IPS-15b (cell line): ENCODE results near the gene SDCCAG8.

ENCODE experiments used
- H3K27me3 ChIP-seq: one replicate; pipeline ENCODE4 v1.6.1; 2013; ENCODE audit warnings: low read length; ENCODE audit not compliant: control insufficient read depth, insufficient read depth
- H3K36me3 ChIP-seq: one replicate; pipeline ENCODE4 v1.6.1; 2013; ENCODE audit warnings: low read length; ENCODE audit not compliant: control insufficient read depth, insufficient read depth
- H3K4me1 ChIP-seq: one replicate; pipeline ENCODE4 v1.6.1; 2013; ENCODE audit warnings: mild to moderate bottlenecking, low read length; ENCODE audit not compliant: control insufficient read depth, insufficient read depth
- H3K4me3 ChIP-seq: one replicate; pipeline ENCODE4 v1.5.1; 2013; ENCODE audit warnings: low read depth, low read length
- H3K9ac ChIP-seq: one replicate; pipeline ENCODE4 v1.6.1; 2013; ENCODE audit warnings: low read depth, mild to moderate bottlenecking, low read length
- H3K9me3 ChIP-seq: one replicate; pipeline ENCODE4 v1.6.1; 2013; ENCODE audit warnings: mild to moderate bottlenecking, low read length; ENCODE audit not compliant: control insufficient read depth, insufficient read depth

The SDCCAG8 gene

GRCh38 chr1:243269461-243269801, 13.6 kb downstream of the SDCCAG8 start:
- Histone ChIP-seq H3K4me3 (no peak overlapping the region), H3K9me3 (no peaks in the 10 kb centered on the region), H3K27me3 (no peaks in the 10 kb centered on the region), H3K36me3 (no peaks in the 10 kb centered on the region), H3K4me1 (no peaks in the 10 kb centered on the region), H3K9ac (no peak overlapping the region)

- H3K4me1 ChIP-seq, result no peaks in the 10 kb centered on the region
These were observed 14.4 kb downstream of the SDCCAG8 start for GRCh38 chr1:243270097-243270864.

GRCh38 chr1:243271996-243272395, 16.2 kb downstream of the SDCCAG8 start:
- Histone ChIP-seq H3K4me1 (no peaks in the 10 kb centered on the region), H3K36me3 (no peaks in the 10 kb centered on the region), H3K4me3 (no peak overlapping the region), H3K9me3 (no peaks in the 10 kb centered on the region), H3K27me3 (no peaks in the 10 kb centered on the region), H3K9ac (no peak overlapping the region)

More at GRCh38 chr1:243270097-243270864, 14.4 kb downstream of the SDCCAG8 start:
- Histone ChIP-seq H3K4me3 (no peak overlapping the region), H3K9ac (no peak overlapping the region), H3K36me3 (no peaks in the 10 kb centered on the region), H3K27me3 (no peaks in the 10 kb centered on the region), H3K9me3 (no peaks in the 10 kb centered on the region)

GRCh38 chr1:243272401-243272800, 16.6 kb downstream of the SDCCAG8 start:
- H3K9me3 ChIP-seq, result no peaks in the 10 kb centered on the region
- H3K36me3 ChIP-seq, result no peaks in the 10 kb centered on the region
- no peak overlapping the region for H3K9ac ChIP-seq
- no peak overlapping the region for H3K4me3 ChIP-seq
- H3K27me3 ChIP-seq, result no peaks in the 10 kb centered on the region
- no peaks in the 10 kb centered on the region for H3K4me1 ChIP-seq

GRCh38 chr1:243273506-243273905, 17.7 kb downstream of the SDCCAG8 start:
- H3K4me3 ChIP-seq, result no peak overlapping the region
- no peaks in the 10 kb centered on the region for H3K27me3 ChIP-seq
- H3K36me3 ChIP-seq, result no peaks in the 10 kb centered on the region
- H3K9me3 ChIP-seq, result no peaks in the 10 kb centered on the region
- no peaks in the 10 kb centered on the region for H3K4me1 ChIP-seq
- no peak overlapping the region for H3K9ac ChIP-seq

- Histone ChIP-seq H3K4me3 (no peak overlapping the region), H3K9me3 (no peaks in the 10 kb centered on the region), H3K4me1 (no peaks in the 10 kb centered on the region), H3K27me3 (no peaks in the 10 kb centered on the region), H3K9ac (no peak overlapping the region), H3K36me3 (no peaks in the 10 kb centered on the region)
These were observed 18.1 kb downstream of the SDCCAG8 start for GRCh38 chr1:243273945-243274344.

- Histone ChIP-seq H3K4me3 (no peak overlapping the region), H3K9me3 (no peaks in the 10 kb centered on the region), H3K27me3 (no peaks in the 10 kb centered on the region), H3K36me3 (no peaks in the 10 kb centered on the region), H3K4me1 (no peaks in the 10 kb centered on the region), H3K9ac (no peak overlapping the region)
These were observed 19.5 kb downstream of the SDCCAG8 start for GRCh38 chr1:243275316-243275715.

GRCh38 chr1:243280571-243281129, 24.8 kb downstream of the SDCCAG8 start:
- Histone ChIP-seq H3K4me3 (no peak overlapping the region), H3K9ac (no peak overlapping the region), H3K27me3 (no peaks in the 10 kb centered on the region), H3K4me1 (no peaks in the 10 kb centered on the region), H3K9me3 (no peaks in the 10 kb centered on the region), H3K36me3 (no peaks in the 10 kb centered on the region)

GRCh38 chr1:243281672-243282071, 25.8 kb downstream of the SDCCAG8 start:
- Histone ChIP-seq H3K4me3 (no peak overlapping the region), H3K9me3 (no peaks in the 10 kb centered on the region)

GRCh38 chr1:243286409-243287122, 30.7 kb downstream of the SDCCAG8 start:
- Histone ChIP-seq H3K4me3 (no peak overlapping the region), H3K9me3 (no peaks in the 10 kb centered on the region), H3K4me1 (no peaks in the 10 kb centered on the region), H3K36me3 (no peaks in the 10 kb centered on the region), H3K27me3 (no peaks in the 10 kb centered on the region), H3K9ac (no peak overlapping the region)

More at GRCh38 chr1:243281672-243282071, 25.8 kb downstream of the SDCCAG8 start:
- Histone ChIP-seq H3K27me3 (no peaks in the 10 kb centered on the region), H3K36me3 (no peaks in the 10 kb centered on the region), H3K4me1 (no peaks in the 10 kb centered on the region), H3K9ac (no peak overlapping the region)

- Histone ChIP-seq H3K4me3 (no peak overlapping the region), H3K9ac (no peak overlapping the region), H3K4me1 (no peaks in the 10 kb centered on the region), H3K36me3 (no peaks in the 10 kb centered on the region), H3K9me3 (no peaks in the 10 kb centered on the region), H3K27me3 (no peaks in the 10 kb centered on the region)
These were observed 31.3 kb downstream of the SDCCAG8 start for GRCh38 chr1:243287123-243287460.

GRCh38 chr1:243287652-243288051, 31.8 kb downstream of the SDCCAG8 start:
- H3K36me3 ChIP-seq, result no peaks in the 10 kb centered on the region
- no peak overlapping the region for H3K4me3 ChIP-seq
- H3K27me3 ChIP-seq, result no peaks in the 10 kb centered on the region
- H3K4me1 ChIP-seq, result no peaks in the 10 kb centered on the region
- no peaks in the 10 kb centered on the region for H3K9me3 ChIP-seq
- no peak overlapping the region for H3K9ac ChIP-seq
